ENCODE measurements around the gene FRMPD2. TPM values are rescaled to one million over a fixed set of nuclear protein-coding genes. Genes with fewer than 3 reads are reported as not detected.
A peak's percentile ranks its signal among the peaks of the same experiment; 100 is the strongest.

The FRMPD2 gene, protein sequence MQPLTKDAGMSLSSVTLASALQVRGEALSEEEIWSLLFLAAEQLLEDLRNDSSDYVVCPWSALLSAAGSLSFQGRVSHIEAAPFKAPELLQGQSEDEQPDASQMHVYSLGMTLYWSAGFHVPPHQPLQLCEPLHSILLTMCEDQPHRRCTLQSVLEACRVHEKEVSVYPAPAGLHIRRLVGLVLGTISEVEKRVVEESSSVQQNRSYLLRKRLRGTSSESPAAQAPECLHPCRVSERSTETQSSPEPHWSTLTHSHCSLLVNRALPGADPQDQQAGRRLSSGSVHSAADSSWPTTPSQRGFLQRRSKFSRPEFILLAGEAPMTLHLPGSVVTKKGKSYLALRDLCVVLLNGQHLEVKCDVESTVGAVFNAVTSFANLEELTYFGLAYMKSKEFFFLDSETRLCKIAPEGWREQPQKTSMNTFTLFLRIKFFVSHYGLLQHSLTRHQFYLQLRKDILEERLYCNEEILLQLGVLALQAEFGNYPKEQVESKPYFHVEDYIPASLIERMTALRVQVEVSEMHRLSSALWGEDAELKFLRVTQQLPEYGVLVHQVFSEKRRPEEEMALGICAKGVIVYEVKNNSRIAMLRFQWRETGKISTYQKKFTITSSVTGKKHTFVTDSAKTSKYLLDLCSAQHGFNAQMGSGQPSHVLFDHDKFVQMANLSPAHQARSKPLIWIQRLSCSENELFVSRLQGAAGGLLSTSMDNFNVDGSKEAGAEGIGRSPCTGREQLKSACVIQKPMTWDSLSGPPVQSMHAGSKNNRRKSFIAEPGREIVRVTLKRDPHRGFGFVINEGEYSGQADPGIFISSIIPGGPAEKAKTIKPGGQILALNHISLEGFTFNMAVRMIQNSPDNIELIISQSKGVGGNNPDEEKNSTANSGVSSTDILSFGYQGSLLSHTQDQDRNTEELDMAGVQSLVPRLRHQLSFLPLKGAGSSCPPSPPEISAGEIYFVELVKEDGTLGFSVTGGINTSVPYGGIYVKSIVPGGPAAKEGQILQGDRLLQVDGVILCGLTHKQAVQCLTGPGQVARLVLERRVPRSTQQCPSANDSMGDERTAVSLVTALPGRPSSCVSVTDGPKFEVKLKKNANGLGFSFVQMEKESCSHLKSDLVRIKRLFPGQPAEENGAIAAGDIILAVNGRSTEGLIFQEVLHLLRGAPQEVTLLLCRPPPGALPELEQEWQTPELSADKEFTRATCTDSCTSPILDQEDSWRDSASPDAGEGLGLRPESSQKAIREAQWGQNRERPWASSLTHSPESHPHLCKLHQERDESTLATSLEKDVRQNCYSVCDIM (N-terminal part only)
- not detected for total RNA-seq

DNA sequence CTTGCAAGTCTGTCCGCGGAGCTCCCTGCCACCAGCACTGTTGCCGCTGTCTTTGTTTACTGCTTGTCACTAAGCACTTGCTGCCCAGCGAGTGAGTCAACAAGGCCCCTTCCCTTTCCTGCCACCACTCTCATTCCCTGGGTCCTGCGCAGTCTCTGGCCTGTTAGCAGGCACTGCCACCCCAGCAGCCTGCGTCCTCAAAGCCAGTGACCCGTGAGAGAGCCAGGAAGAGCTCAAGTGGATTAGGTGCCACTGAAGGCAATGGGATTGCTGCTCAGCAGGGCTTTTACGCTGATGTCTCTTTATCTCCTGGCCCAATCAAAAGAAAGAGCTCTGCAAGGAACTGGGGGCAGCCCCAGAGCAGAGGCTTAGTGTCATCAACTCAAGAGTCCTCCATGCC lies at the start of gene FRMPD2:
Gene FRMPD2 (minus strand): TSS at position 61 of the 400 bp plus-strand sequence. CDS start 129 bp downstream, outside the sequence.
- DNase-seq, result no peak
- intact Hi-C loops (cut with micrococcal nuclease), result no loop called here
- CTCF ChIA-PET, result no interaction called here
- H3K4me1 Mint-ChIP-seq (ENCODE audit: low read depth), result no peaks in the 10 kb centered on the region
- H3K36me3 Mint-ChIP-seq (ENCODE audit: low read depth), result no peaks in the 10 kb centered on the region
- no peak within 1 kb of the TSS for H3K27ac Mint-ChIP-seq
- H3K9me3 Mint-ChIP-seq, result no peaks in the 10 kb centered on the region
- H3K4me3 Mint-ChIP-seq, result no peak within 1 kb of the TSS
- peaks cover 6% of the 10 kb centered on the region for H3K27me3 Mint-ChIP-seq (ENCODE audit: low read depth)

DNA sequence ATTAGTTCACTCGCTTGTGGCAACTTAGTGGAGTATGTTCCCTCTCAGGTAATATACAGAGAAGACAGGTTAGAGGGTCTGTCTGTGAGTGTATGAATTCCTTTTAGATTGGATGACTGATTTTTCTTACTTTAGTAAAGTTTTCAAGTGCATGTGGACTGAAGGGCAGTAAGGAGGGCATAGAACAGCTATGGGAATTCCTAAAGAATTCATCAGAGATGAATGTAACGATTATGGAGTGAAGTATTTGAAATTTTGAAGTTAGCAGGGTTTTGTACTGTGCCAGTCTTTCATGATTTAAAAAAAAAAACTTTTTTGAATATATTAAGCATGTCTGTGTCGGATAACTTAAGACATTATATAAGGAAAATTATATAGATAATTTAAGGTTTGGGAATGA lies 47.5 kb upstream of the FRMPD2 start:
- Mint-ChIP-seq H3K4me3 (no peak overlapping the region), H3K4me1 (ENCODE audit: low read depth) (peaks cover 37% of the 10 kb centered on the region), H3K36me3 (ENCODE audit: low read depth) (peaks cover 9% of the 10 kb centered on the region), H3K9me3 (no peaks in the 10 kb centered on the region), H3K27ac (no peak overlapping the region), H3K27me3 (ENCODE audit: low read depth) (no peaks in the 10 kb centered on the region)
- CTCF ChIA-PET, result interaction anchor here (1.4 kb wide), 1 partner anchor 13 kb away, joined by 8 read pairs; no protein-coding TSS in a partner anchor
- DNase-seq, result no peak
- intact Hi-C loops (cut with micrococcal nuclease), result no loop called here

DNA sequence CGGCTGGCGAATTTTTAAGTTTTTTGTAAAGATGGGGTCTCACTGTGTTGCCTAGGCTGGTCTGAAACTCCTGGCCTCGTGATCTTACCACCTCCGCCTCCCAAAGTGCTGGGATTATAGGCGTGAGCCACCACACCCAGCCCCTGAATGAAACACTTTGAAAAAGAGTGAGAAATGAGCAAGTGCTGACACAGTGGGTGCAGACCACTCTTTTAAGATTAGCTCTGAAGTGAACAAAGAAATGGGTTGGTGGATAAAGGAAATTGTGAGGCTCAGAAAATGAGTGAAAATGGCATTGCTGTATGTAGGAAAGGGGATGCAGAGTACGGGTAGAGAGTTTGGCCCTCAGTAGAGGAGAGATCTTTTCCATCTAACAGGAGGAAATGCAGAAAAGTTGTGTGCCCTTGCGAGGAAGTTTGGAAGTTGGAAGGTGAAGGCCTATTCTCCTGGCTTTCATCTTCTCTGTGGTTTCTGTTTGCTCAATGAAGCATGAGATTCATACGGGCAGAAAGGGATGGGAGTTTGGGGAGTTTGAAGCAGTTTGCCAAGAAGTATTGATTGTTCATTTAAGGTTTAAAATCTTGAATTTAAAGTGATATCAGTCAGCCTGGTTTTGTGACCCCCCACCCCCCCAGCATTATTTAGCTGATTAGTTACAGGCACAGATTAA lies 43.0 kb upstream of the FRMPD2 start:
- intact Hi-C loops (cut with micrococcal nuclease), result no loop called here
- no peaks in the 10 kb centered on the region for H3K27me3 Mint-ChIP-seq (ENCODE audit: low read depth)
- H3K27ac Mint-ChIP-seq, result no peak overlapping the region
- no peak overlapping the region for H3K4me3 Mint-ChIP-seq
- no peaks in the 10 kb centered on the region for H3K9me3 Mint-ChIP-seq
- DNase-seq, result no peak
- peaks cover 5% of the 10 kb centered on the region for H3K36me3 Mint-ChIP-seq (ENCODE audit: low read depth)
- peaks cover 11% of the 10 kb centered on the region for H3K4me1 Mint-ChIP-seq (ENCODE audit: low read depth)
- CTCF ChIA-PET, result no interaction called here

DNA sequence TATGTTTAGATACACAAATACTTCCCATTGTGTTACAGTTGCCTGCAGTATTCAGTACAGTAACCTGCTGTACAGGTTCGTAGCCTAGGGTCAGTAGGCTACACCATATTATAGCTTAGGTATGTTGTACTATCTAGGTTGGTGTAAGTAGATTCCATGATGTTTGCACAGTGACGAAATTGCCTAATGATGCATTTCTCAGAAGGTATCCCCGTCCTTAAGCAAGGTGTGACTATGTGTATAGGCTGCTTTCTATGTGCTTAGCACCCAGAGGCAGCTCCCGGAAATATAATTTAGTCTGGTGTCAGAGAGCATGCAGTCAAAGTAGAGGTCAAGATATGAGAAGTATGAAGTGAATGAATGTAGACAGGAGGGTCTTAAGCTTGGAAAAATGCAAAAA lies 41.7 kb upstream of the FRMPD2 start:
- intact Hi-C loops (cut with micrococcal nuclease), result no loop called here
- Mint-ChIP-seq H3K36me3 (ENCODE audit: low read depth) (no peaks in the 10 kb centered on the region), H3K4me1 (ENCODE audit: low read depth) (peaks cover 18% of the 10 kb centered on the region), H3K27me3 (ENCODE audit: low read depth) (no peaks in the 10 kb centered on the region), H3K9me3 (no peaks in the 10 kb centered on the region), H3K4me3 (no peak overlapping the region), H3K27ac (no peak overlapping the region)
- CTCF ChIA-PET, result no interaction called here
- no peak for DNase-seq

DNA sequence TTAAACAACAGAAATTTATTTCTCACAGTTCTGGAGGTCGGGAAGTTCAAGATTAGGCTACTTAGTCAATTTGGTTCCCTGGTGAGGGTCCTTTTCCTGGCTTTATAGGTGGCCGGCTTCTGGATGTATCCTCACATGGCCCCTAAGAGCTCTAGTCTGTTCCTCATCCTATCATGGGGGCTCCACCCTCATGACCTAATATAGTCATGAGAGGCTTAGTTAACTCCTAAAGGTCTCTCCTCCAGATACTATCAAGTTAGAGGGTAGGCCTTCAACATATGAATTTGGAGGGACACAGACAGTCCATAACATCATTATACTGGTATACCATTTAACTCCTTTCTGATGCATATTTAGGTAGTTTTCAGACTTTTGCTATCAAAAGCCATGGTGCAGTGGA lies 39.6 kb upstream of the FRMPD2 start:
- no peak overlapping the region for H3K4me3 Mint-ChIP-seq
- DNase-seq, result no peak
- no peak overlapping the region for H3K27ac Mint-ChIP-seq
- H3K4me1 Mint-ChIP-seq (ENCODE audit: low read depth), result peaks cover 33% of the 10 kb centered on the region
- no peaks in the 10 kb centered on the region for H3K9me3 Mint-ChIP-seq
- H3K27me3 Mint-ChIP-seq (ENCODE audit: low read depth), result no peaks in the 10 kb centered on the region
- CTCF ChIA-PET, result no interaction called here
- intact Hi-C loops (cut with micrococcal nuclease), result no loop called here
- H3K36me3 Mint-ChIP-seq (ENCODE audit: low read depth), result peaks cover 3% of the 10 kb centered on the region

DNA sequence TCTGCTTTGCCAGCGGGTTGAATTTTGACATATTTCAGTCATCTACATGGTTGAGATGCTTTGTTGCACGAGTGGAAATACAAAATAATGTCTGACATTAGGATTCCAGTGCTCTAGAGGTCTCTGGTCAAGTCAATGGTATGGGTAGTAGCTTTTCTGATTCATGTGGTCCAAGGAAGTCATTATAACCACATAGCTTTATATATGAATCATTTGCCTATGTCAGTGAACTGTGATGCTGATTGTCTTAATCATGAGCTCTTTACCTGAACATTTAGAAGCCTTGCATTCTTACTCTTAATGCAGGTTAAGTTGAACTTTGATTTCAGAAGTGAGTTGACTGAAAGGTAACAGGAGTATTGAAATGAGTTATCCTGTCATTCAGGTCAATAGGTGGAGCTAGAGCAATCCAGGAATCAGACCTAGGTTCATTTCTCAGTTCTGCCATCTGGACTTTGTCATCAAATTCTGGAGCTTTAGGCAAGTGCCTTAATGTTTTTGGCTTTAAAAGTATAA lies 35.3 kb upstream of the FRMPD2 start:
- peaks cover 5% of the 10 kb centered on the region for H3K36me3 Mint-ChIP-seq (ENCODE audit: low read depth)
- CTCF ChIA-PET, result interaction anchor here (0.9 to 2.7 kb wide), 4 partner anchors 12 to 347 kb away, joined by 3 to 8 read pairs (median 4); no protein-coding TSS in a partner anchor
- H3K4me3 Mint-ChIP-seq, result peak overlapping the region; percentile 21
- peak overlapping the region; percentile 56 for H3K27ac Mint-ChIP-seq
- H3K27me3 Mint-ChIP-seq (ENCODE audit: low read depth), result no peaks in the 10 kb centered on the region
- peaks cover 43% of the 10 kb centered on the region for H3K4me1 Mint-ChIP-seq (ENCODE audit: low read depth)
- intact Hi-C loops (cut with micrococcal nuclease), result loop anchor here (5.0 to 10.0 kb wide), 4 partner anchors 213 to 1055 kb away; no protein-coding TSS in a partner anchor
- no peaks in the 10 kb centered on the region for H3K9me3 Mint-ChIP-seq
- DNase-seq, result no peak

DNA sequence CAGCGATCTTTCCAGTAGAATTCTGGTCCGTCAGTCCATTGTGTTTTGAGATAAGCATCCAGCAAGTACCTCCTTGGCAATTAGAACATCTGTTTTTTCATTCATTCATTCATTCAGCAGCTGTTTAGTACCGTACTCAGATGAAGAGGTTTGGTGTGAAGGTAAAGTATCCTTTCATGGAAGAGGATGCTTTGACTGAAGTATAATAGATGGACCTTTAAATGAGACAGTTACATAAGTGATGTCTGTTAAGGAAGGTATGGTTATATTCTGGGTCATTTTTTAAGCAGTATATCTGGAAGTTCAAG lies 33.2 kb upstream of the FRMPD2 start:
- peaks cover 5% of the 10 kb centered on the region for H3K36me3 Mint-ChIP-seq (ENCODE audit: low read depth)

DNA sequence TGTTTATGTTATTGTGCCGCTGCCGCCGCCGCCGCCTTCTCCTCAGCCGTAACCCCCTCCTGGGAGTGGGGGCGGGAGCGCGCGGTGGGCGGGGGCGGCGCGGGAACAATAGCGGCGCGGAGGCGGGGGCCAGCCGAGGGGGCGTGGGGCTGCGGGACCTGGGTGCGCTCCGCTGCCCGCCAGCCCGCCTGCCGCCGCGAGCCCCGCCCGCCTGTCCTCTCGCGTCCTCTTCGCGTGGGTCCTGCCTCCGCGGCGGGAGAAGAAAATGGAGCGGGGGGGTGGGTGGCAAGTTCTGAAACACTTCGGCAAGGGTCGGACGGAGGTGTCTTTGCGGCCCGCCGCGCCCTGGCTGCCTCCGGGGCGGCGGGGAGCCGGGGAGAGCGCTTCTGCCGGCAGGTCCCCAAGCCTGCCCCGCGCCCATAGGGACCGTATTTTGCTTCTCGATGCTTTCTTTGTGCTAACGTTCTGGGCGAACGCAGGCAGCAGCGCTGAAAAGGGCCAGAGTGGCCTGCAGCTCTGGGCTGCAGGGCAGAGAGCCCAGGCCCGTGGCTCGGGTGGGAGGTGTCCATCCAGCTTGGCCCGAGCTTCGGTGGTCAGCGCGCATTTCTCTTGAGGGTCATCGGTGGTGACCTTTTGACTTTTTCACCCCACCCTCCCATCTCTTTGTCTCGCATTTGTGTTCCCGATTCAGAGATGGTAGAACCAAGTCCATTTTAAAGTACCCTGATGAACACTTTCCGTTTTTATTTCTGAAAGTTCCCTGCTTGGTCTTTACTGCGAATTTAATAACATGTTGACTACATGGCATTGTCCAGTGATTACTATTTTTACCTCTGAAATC lies 32.6 kb upstream of the FRMPD2 start:
- intact Hi-C loops (cut with micrococcal nuclease), result loop anchor here (1.0 to 10.0 kb wide), 8 partner anchors 56 to 1232 kb away; partner anchors contain the start of gene ERCC6
- DNase-seq, result peak; percentile 44
- Mint-ChIP-seq H3K27me3 (ENCODE audit: low read depth) (no peaks in the 10 kb centered on the region), H3K27ac (peak overlapping the region; percentile 58), H3K9me3 (no peaks in the 10 kb centered on the region), H3K36me3 (ENCODE audit: low read depth) (peaks cover 5% of the 10 kb centered on the region), H3K4me3 (peak overlapping the region; percentile 80), H3K4me1 (ENCODE audit: low read depth) (peaks cover 36% of the 10 kb centered on the region)
- CTCF ChIA-PET, result interaction anchor here (1.1 kb wide), 2 partner anchors 25 to 349 kb away, joined by 3 read pairs; no protein-coding TSS in a partner anchor

More for the DNA sequence above, 33.2 kb upstream of the FRMPD2 start:
- Mint-ChIP-seq H3K4me1 (ENCODE audit: low read depth) (peaks cover 40% of the 10 kb centered on the region), H3K27ac (peak overlapping the region; percentile 58), H3K27me3 (ENCODE audit: low read depth) (no peaks in the 10 kb centered on the region), H3K4me3 (peak overlapping the region; percentile 80), H3K9me3 (no peaks in the 10 kb centered on the region)
- no peak for DNase-seq
- CTCF ChIA-PET, result interaction anchor here (1.1 kb wide), 2 partner anchors 25 to 349 kb away, joined by 3 read pairs; no protein-coding TSS in a partner anchor
- intact Hi-C loops (cut with micrococcal nuclease), result loop anchor here (2.0 to 10.0 kb wide), 6 partner anchors 55 to 1231 kb away; partner anchors contain the start of gene ERCC6

DNA sequence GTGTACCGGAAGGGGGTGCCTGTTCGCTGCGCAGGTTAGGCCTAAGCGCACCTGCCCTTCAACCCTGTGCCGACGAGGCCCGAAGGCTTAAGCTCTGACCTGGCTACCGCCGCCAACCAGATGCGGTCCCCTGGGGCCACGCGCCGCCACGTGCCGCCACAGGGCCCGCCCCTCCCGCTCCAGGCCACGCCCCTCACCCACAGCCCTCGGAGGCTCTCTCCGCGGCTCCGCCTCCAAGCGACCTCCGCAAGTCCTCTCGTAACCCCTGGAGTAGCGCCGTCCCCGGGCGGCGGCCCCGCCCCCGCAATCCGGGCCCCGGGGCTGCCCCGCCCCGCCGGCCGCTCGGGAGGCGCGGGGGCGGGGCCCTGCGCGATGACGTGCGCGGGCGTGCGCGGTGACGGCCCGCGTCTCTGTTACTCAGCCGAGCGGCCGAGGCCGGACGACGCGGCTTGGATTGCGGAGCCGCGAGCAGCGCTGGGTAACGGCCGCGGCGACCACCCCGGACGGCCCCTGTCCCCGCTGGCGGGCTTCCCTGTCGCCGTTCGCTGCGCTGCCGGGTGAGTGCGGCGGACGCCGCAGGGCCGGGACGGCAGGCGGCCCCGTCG lies 31.9 kb upstream of the FRMPD2 start, which contains the start of gene MAPK8:
Gene MAPK8 (plus strand): TSS at position 413 of the 605 bp plus-strand sequence. CDS start 94,984 bp downstream, outside the sequence.
- H3K4me3 Mint-ChIP-seq, result peak within 1 kb of the TSS; percentile 80
- peaks cover 30% of the 10 kb centered on the region for H3K4me1 Mint-ChIP-seq (ENCODE audit: low read depth)
- H3K27me3 Mint-ChIP-seq (ENCODE audit: low read depth), result no peaks in the 10 kb centered on the region
- CTCF ChIA-PET, result no interaction called here
- intact Hi-C loops (cut with micrococcal nuclease), result loop anchor here (1.0 to 10.0 kb wide), 8 partner anchors 56 to 1232 kb away; partner anchors contain the start of gene ERCC6
- peaks cover 5% of the 10 kb centered on the region for H3K36me3 Mint-ChIP-seq (ENCODE audit: low read depth)
- peak; percentile 90 for DNase-seq
- no peaks in the 10 kb centered on the region for H3K9me3 Mint-ChIP-seq
- peak within 1 kb of the TSS; percentile 58 for H3K27ac Mint-ChIP-seq

DNA sequence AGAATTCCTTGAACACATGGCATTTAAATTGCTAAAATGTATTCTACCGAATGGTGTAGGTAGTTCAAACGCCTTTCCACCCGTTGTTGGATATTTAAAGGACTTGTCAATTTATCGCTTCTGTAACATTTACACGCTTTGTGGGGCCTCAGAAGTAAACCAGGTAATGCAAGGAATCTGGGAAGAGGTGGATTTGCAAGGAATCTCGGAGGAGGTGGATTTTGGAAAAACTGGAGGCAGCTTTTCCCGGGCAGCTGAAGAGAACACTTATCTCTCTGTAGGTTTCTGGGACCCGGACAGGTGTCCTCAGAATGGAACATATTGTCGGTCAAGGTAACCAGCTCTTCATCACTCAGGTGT lies 31.4 kb upstream of the FRMPD2 start:
- CTCF ChIA-PET, result no interaction called here
- Mint-ChIP-seq H3K9me3 (no peaks in the 10 kb centered on the region), H3K36me3 (ENCODE audit: low read depth) (peaks cover 5% of the 10 kb centered on the region), H3K4me1 (ENCODE audit: low read depth) (peaks cover 29% of the 10 kb centered on the region), H3K4me3 (peak overlapping the region; percentile 68), H3K27me3 (ENCODE audit: low read depth) (no peaks in the 10 kb centered on the region), H3K27ac (no peak overlapping the region)
- intact Hi-C loops (cut with micrococcal nuclease), result loop anchor here (1.0 to 10.0 kb wide), 8 partner anchors 57 to 1233 kb away; partner anchors contain the start of gene ERCC6
- DNase-seq, result no peak

Measured in activated naive CD4-positive, alpha-beta T cell treated with anti-CD3 and anti-CD28 coated beads for 36 hours (primary cell).